Activated CD8-positive, alpha-beta T cell treated with anti-CD3 and anti-CD28 coated beads, Interleukin-2, amount 10 ng/mL, durations not matched to agents 7 days and 5 days (primary cell): ENCODE measurements around the gene MEAF6. TPM values are rescaled to one million over a fixed set of nuclear protein-coding genes. Genes with fewer than 3 reads are reported as not detected.
A peak's percentile ranks its signal among the peaks of the same experiment; 100 is the strongest.
"Not testable (repeated sequence)": the region's sequence is repeated elsewhere in the genome, so short reads cannot be mapped to it uniquely, and the experiment has no call there.

ENCODE experiments used
- ATAC-seq: fragments of 150-1000 bp; cut with Tn5 transposase; one replicate; pipeline ENCODE4 v1.10.0; 2021; ENCODE audit warnings: moderate library complexity
- CTCF ChIA-PET: fragments of 350-600 bp; sonication (Branson Sonifier 250); formaldehyde crosslinking; loops from one replicate; lab custom pipeline; 2021; ENCODE audit warnings: antibody characterized with exemption; lab: Charles Lee
- POLR2A ChIA-PET: fragments of 350-600 bp; sonication (Branson Sonifier 250); formaldehyde crosslinking; loops from one replicate; lab custom pipeline; 2021; ENCODE audit warnings: antibody characterized with exemption; lab: Charles Lee
- DNase-seq: peaks from one replicate; pipeline ENCODE4 v3.0.0-alpha.2; 2020
- H3K27ac Mint-ChIP-seq: one replicate; pipeline ENCODE4 v1.8.0; 2021; ENCODE audit warnings: mild to moderate bottlenecking, mixed read lengths
- H3K27me3 Mint-ChIP-seq: one replicate; pipeline ENCODE4 v1.8.0; 2021; ENCODE audit warnings: low read depth, mixed read lengths
- H3K36me3 Mint-ChIP-seq: one replicate; pipeline ENCODE4 v1.8.0; 2021; ENCODE audit warnings: low read depth, mixed read lengths
- H3K4me1 Mint-ChIP-seq: one replicate; pipeline ENCODE4 v1.8.0; 2021; ENCODE audit warnings: low read depth, mixed read lengths
- H3K4me3 Mint-ChIP-seq: one replicate; pipeline ENCODE4 v1.8.0; 2021; ENCODE audit warnings: mild to moderate bottlenecking, mixed read lengths
- H3K9me3 Mint-ChIP-seq: one replicate; pipeline ENCODE4 v1.8.0; 2022; ENCODE audit warnings: mixed read lengths; ENCODE audit not compliant: insufficient read depth
- total RNA-seq, 2 experiments: library from RNA; stranded (reverse); gene quantifications; one replicate each; pipeline ENCODE4 v1.2.3, GENCODE V29; 2021

Gene MEAF6
- total RNA-seq, result 10 to 100 TPM; 70.8 to 73.0 TPM

- H3K4me3 Mint-ChIP-seq, result peak within 1 kb of the TSS; percentile 96
- DNase-seq, result peak; percentile 87
- ATAC-seq, result peak; percentile 96
- ChIA-PET CTCF (interaction anchor here (0.6 to 3.0 kb wide), 28 partner anchors 9 to 939 kb away, joined by 3 to 34 read pairs (median 5); partner anchors contain the start of genes CDCA8, GNL2, SNIP1 and ZC3H12A), POLR2A (interaction anchor here (0.6 to 2.8 kb wide), 18 partner anchors 9 to 495 kb away, joined by 3 to 20 read pairs (median 4); partner anchors contain the start of genes C1orf122, SNIP1, YRDC and ZC3H12A)
- peaks cover 6% of the 10 kb centered on the region for H3K9me3 Mint-ChIP-seq
- H3K27ac Mint-ChIP-seq, result peak within 1 kb of the TSS; percentile 95
- peaks cover 48% of the 10 kb centered on the region for H3K4me1 Mint-ChIP-seq
- no peaks in the 10 kb centered on the region for H3K27me3 Mint-ChIP-seq
- H3K36me3 Mint-ChIP-seq, result peaks cover 33% of the 10 kb centered on the region
Observed at GRCh38 chr1:37514350-37515184, at the start of gene MEAF6. MEAF6 (minus strand) TSS chr1:37514766; CDS start chr1:37514746, 20 bp downstream.

GRCh38 chr1:37562984-37563383 is 48.4 kb upstream of the MEAF6 start:
- H3K9me3 Mint-ChIP-seq, result no peaks in the 10 kb centered on the region
- no peak for ATAC-seq
- no peaks in the 10 kb centered on the region for H3K27me3 Mint-ChIP-seq

GRCh38 chr1:37561133-37562132 is 46.9 kb upstream of the MEAF6 start:
- H3K27ac Mint-ChIP-seq, result peak overlapping the region; percentile 36
- peaks cover 8% of the 10 kb centered on the region for H3K4me1 Mint-ChIP-seq
- H3K27me3 Mint-ChIP-seq, result peaks cover 2% of the 10 kb centered on the region
- H3K9me3 Mint-ChIP-seq, result no peaks in the 10 kb centered on the region
- ChIA-PET CTCF (interaction anchor here (0.6 to 1.4 kb wide), 6 partner anchors 10 to 139 kb away, joined by 3 to 5 read pairs (median 4); partner anchors contain the start of gene CDCA8), POLR2A (no interaction called here)
- H3K36me3 Mint-ChIP-seq, result peaks cover 18% of the 10 kb centered on the region
- DNase-seq (peak; percentile 49), ATAC-seq (peak; percentile 33)
- H3K4me3 Mint-ChIP-seq, result no peak overlapping the region

More at GRCh38 chr1:37562984-37563383, 48.4 kb upstream of the MEAF6 start:
- Mint-ChIP-seq H3K4me3 (no peak overlapping the region), H3K4me1 (no peaks in the 10 kb centered on the region), H3K36me3 (peaks cover 32% of the 10 kb centered on the region), H3K27ac (peak overlapping the region; percentile 42)
- ChIA-PET POLR2A (no interaction called here), CTCF (interaction anchor here (0.7 to 1.4 kb wide), 4 partner anchors 8 to 118 kb away, joined by 3 to 8 read pairs (median 5); no protein-coding TSS in a partner anchor)
- no peak for DNase-seq

DNA sequence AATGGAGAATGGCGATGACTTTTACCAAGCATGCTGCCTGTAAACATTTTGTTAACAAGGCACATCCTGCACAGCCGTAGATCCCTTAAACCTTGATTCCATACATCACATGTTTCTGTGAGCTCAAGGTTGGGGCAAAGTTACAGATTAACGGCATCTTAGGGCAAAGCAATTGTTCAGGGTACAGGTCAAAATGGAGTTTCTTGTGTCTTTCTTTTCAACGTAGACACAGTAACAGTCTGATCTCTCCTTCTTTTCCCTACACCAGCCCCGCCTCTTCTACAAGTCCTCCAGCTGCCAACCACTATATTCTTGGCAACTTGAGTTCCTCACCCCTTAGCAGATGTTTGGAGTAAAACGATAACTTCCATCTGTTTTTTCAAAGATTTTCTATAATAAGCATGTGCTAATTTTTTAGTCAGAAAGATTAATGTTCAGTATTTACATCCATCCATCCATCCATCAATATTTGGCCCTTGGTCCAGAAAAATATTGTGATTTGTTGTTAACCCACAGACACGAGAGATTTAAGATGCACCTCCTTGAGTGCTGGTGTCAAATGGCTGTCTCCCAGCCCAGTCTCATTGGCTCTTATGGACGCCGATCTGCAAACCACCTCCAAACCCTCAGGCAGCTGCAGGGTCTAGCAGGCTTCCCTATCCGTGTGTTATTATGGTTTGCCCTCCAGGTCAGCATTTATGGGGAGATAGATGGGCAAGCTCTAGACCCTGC is 46.0 kb upstream of the MEAF6 start:
- peaks cover 2% of the 10 kb centered on the region for H3K27me3 Mint-ChIP-seq
- no peak overlapping the region for H3K27ac Mint-ChIP-seq
- DNase-seq, result no peak
- ChIA-PET CTCF (interaction anchor here (1.0 to 1.1 kb wide), 2 partner anchors 121 to 123 kb away, joined by 3 to 4 read pairs; no protein-coding TSS in a partner anchor), POLR2A (no interaction called here)
- peaks cover 11% of the 10 kb centered on the region for H3K36me3 Mint-ChIP-seq
- peaks cover 12% of the 10 kb centered on the region for H3K4me1 Mint-ChIP-seq
- no peaks in the 10 kb centered on the region for H3K9me3 Mint-ChIP-seq
- no peak for ATAC-seq
- H3K4me3 Mint-ChIP-seq, result no peak overlapping the region

GRCh38 chr1:37559957-37560379 is 45.4 kb upstream of the MEAF6 start:
- H3K4me3 Mint-ChIP-seq, DNase-seq, H3K27me3 Mint-ChIP-seq, H3K9me3 Mint-ChIP-seq, ATAC-seq, POLR2A ChIA-PET, H3K27ac Mint-ChIP-seq, H3K36me3 Mint-ChIP-seq: not testable (repeated sequence)
- peaks cover 14% of the 10 kb centered on the region for H3K4me1 Mint-ChIP-seq
- CTCF ChIA-PET, result interaction anchor here (1.0 kb wide), 1 partner anchor 121 kb away, joined by 3 read pairs; no protein-coding TSS in a partner anchor

DNA sequence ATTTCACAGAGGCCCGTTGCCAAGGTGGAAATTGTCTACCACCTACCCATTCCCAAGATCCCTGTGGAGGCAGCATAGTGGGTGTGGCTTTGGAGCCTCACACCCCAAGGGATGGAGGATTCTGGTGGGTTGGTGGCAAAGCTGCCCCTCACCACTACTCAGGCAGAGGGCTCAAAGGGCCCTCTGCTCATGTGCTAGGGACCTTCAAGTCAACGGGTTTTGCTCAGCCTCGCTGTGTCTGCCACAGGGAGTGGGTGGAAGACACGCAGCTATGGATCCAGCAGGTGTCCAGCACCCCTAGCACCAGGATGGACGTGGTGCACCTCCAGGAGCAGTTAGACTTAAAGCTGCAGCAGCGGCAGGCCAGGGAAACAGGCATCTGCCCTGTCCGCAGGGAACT is 44.5 kb upstream of the MEAF6 start:
- Mint-ChIP-seq H3K27me3 (peaks cover 2% of the 10 kb centered on the region), H3K4me3 (no peak overlapping the region), H3K4me1 (peaks cover 20% of the 10 kb centered on the region), H3K9me3 (no peaks in the 10 kb centered on the region), H3K36me3 (peaks cover 6% of the 10 kb centered on the region), H3K27ac (no peak overlapping the region)
- CTCF ChIA-PET, result no interaction called here
- POLR2A ChIA-PET, result no interaction called here
- DNase-seq (no peak), ATAC-seq (no peak)

DNA sequence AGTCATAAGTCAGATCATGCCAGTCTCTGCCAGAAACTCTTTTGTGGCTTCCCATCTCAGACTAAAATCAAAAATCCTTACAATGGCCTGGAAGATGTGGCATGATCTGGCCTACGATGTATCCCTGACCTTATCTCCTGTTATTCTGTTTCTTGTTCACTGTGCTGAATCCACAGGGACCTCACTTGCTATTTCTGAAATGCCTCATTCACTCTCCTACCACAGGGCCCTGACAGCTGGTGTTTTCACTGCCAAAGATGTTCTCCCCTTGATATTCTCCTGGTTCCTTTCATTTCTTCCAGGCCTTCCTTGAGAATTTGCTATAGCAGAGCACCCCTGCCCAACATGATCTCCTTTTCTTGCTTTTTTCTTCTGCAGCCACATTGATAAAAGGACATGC is 43.8 kb upstream of the MEAF6 start:
- Mint-ChIP-seq H3K9me3 (no peaks in the 10 kb centered on the region), H3K27ac (no peak overlapping the region), H3K4me1 (peaks cover 22% of the 10 kb centered on the region), H3K4me3 (no peak overlapping the region), H3K36me3 (peaks cover 7% of the 10 kb centered on the region), H3K27me3 (peaks cover 2% of the 10 kb centered on the region)
- ATAC-seq (no peak), DNase-seq (no peak)
- CTCF ChIA-PET, result interaction anchor here (1.6 kb wide), 1 partner anchor 44 kb away, joined by 5 read pairs; the partner anchor contains the start of gene MEAF6
- POLR2A ChIA-PET, result no interaction called here

DNA sequence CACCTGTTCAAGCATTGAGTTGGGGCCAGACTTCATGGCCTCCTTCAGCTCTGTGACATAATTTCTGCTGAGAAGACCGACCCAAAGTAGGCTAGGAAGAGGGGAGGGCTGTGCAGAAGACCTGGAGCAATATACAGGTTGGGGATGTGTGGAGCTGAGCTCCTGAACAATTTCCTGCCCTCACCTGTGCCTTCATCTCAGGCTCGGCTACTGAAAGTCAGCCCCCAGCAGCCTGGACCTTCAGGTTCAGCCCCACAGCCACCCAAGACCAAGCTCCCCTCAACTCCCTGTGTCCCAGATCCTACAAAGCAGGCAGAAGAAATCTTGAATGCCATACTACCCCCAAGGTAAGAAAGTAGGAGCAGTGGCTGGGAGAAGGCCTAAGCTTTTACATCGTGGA is 42.8 kb upstream of the MEAF6 start:
- peaks cover 2% of the 10 kb centered on the region for H3K27me3 Mint-ChIP-seq
- peaks cover 32% of the 10 kb centered on the region for H3K4me1 Mint-ChIP-seq
- ChIA-PET CTCF (interaction anchor here (0.9 to 2.0 kb wide), 3 partner anchors 43 to 302 kb away, joined by 3 to 6 read pairs (median 5); partner anchors contain the start of gene MEAF6), POLR2A (interaction anchor here (0.7 to 1.5 kb wide), 2 partner anchors 38 to 136 kb away, joined by 3 to 4 read pairs; no protein-coding TSS in a partner anchor)
- H3K9me3 Mint-ChIP-seq, result no peaks in the 10 kb centered on the region
- no peak for ATAC-seq
- H3K36me3 Mint-ChIP-seq, result peaks cover 11% of the 10 kb centered on the region
- H3K4me3 Mint-ChIP-seq, result no peak overlapping the region
- H3K27ac Mint-ChIP-seq, result no peak overlapping the region
- DNase-seq, result no peak

DNA sequence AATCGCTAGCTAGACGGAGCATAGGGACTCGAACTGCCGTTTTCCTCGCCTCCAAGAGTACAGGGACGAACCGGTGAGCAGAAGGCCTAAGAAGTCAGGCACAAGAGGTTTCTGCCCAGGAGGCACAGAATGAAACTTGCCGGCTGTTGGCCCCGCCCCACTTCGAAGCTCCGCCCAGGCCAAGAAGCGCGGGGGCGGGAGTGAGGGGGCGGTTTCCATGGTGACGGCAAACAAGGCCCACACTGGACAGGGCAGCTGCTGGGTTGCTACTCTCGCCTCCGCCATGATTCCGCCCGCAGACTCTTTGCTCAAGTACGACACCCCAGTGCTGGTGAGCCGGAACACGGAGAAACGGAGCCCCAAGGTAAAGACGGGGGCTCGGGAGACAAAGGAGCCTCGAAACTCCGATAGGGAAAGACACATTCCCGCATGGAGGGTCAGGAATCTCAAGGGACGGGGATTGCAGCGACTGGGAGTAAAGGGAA is 42.2 kb upstream of the MEAF6 start, which contains the start of gene DNALI1:
Gene DNALI1, plus strand, starts transcription at position 229 of the 485 bp plus-strand sequence. Its CDS starts 55 bp downstream, at position 284.
- CTCF ChIA-PET, result interaction anchor here (0.9 to 2.0 kb wide), 3 partner anchors 42 to 303 kb away, joined by 3 to 6 read pairs (median 5); partner anchors contain the start of gene MEAF6
- no peak within 1 kb of the TSS for H3K4me3 Mint-ChIP-seq

More for the DNA sequence above, 42.2 kb upstream of the MEAF6 start, which contains the start of gene DNALI1:
- peak; percentile 52 for DNase-seq
- peaks cover 2% of the 10 kb centered on the region for H3K27me3 Mint-ChIP-seq
- POLR2A ChIA-PET, result interaction anchor here (0.7 to 1.5 kb wide), 2 partner anchors 39 to 136 kb away, joined by 3 to 4 read pairs; no protein-coding TSS in a partner anchor
- H3K36me3 Mint-ChIP-seq, result peaks cover 16% of the 10 kb centered on the region
- H3K27ac Mint-ChIP-seq, result no peak within 1 kb of the TSS
- no peak for ATAC-seq
- H3K9me3 Mint-ChIP-seq, result no peaks in the 10 kb centered on the region
- H3K4me1 Mint-ChIP-seq, result peaks cover 39% of the 10 kb centered on the region
